ENCODE data around the gene RBM20.

The RBM20 gene

DNA sequence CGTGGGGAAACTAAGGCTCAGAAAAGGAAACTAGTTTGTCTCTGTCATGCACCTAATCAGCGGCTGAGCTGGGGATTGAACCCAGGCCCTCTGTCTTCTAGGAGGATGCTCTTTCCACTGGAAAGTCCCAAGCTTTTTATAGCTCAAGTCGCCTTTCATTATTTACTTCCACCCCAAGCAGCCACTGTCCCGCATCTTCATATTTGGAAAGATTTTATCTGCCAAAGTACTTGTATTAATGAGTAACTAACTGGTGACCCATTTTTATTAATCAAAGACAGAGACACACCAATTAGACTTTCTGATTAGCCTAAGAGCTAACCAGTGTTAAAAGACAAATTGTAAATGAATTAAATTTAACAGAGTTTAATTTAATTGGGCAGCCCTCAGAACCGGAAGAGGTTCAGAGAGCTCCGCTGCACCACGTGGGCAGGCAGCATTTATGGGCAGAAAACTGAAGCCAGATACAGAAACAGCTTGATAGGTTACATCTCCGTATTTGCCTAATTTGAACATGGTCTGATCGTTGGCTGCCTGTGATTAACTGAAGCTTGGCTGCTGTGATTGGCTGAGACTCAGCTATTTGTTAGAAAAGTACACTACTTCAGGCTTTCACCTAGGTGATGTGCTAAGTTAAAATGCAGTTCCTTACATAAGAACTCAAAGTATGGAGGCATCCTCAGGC lies 149.1 kb downstream of the RBM20 start:
- H3K4me3 ChIP-seq (replicated peaks; ENCODE audit: insufficient read depth, low read length), result no peak overlapping the region
- no peak overlapping the region for H3K27ac ChIP-seq (replicated peaks)
- TF ChIP-seq POLR2AphosphoS5 (IDR thresholded peaks at IDR 0.05; ENCODE audit: low read depth) (no peak), GABPA (IDR thresholded peaks at IDR 0.05; ENCODE audit: low read depth) (no peak), SPI1 (IDR thresholded peaks at IDR 0.05; ENCODE audit: borderline replicate concordance, low read depth) (no peak)
- TF ChIP-seq, protein P1, sequence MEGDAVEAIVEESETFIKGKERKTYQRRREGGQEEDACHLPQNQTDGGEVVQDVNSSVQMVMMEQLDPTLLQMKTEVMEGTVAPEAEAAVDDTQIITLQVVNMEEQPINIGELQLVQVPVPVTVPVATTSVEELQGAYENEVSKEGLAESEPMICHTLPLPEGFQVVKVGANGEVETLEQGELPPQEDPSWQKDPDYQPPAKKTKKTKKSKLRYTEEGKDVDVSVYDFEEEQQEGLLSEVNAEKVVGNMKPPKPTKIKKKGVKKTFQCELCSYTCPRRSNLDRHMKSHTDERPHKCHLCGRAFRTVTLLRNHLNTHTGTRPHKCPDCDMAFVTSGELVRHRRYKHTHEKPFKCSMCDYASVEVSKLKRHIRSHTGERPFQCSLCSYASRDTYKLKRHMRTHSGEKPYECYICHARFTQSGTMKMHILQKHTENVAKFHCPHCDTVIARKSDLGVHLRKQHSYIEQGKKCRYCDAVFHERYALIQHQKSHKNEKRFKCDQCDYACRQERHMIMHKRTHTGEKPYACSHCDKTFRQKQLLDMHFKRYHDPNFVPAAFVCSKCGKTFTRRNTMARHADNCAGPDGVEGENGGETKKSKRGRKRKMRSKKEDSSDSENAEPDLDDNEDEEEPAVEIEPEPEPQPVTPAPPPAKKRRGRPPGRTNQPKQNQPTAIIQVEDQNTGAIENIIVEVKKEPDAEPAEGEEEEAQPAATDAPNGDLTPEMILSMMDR (IDR thresholded peaks at IDR 0.05; ENCODE audit: insufficient read depth, low read length), result no peak
- TF ChIP-seq, protein P2, sequence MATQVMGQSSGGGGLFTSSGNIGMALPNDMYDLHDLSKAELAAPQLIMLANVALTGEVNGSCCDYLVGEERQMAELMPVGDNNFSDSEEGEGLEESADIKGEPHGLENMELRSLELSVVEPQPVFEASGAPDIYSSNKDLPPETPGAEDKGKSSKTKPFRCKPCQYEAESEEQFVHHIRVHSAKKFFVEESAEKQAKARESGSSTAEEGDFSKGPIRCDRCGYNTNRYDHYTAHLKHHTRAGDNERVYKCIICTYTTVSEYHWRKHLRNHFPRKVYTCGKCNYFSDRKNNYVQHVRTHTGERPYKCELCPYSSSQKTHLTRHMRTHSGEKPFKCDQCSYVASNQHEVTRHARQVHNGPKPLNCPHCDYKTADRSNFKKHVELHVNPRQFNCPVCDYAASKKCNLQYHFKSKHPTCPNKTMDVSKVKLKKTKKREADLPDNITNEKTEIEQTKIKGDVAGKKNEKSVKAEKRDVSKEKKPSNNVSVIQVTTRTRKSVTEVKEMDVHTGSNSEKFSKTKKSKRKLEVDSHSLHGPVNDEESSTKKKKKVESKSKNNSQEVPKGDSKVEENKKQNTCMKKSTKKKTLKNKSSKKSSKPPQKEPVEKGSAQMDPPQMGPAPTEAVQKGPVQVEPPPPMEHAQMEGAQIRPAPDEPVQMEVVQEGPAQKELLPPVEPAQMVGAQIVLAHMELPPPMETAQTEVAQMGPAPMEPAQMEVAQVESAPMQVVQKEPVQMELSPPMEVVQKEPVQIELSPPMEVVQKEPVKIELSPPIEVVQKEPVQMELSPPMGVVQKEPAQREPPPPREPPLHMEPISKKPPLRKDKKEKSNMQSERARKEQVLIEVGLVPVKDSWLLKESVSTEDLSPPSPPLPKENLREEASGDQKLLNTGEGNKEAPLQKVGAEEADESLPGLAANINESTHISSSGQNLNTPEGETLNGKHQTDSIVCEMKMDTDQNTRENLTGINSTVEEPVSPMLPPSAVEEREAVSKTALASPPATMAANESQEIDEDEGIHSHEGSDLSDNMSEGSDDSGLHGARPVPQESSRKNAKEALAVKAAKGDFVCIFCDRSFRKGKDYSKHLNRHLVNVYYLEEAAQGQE (IDR thresholded peaks at IDR 0.05; ENCODE audit: insufficient replicate concordance, low read depth), result no peak
- DNase-seq (ENCODE audit: low read depth in 1 of 2, low spot score in 1 of 2), result no peak
- no peaks in the 10 kb centered on the region for H3K27me3 ChIP-seq (ENCODE audit: insufficient read depth, poor library complexity, severe bottlenecking)

DNA sequence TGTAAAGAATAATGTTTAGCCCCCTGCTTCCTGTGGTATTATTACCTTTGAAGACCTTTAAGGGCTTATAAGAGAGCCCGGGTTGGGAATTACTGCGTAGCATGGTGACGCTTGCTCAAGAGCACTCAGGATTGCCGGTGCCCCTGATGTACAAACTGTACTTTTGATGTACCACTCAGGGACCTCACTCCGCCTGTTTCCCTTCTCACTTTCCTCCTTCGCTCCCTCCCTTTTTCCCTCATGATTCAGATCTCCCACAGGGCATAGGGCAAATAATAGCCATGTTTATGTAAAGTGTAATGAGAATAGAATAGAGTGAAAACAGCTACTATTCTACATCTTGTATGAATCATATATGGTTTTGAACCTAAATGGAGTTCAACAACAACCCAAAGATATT lies 149.8 kb downstream of the RBM20 start:
- H3K4me3 ChIP-seq (replicated peaks; ENCODE audit: insufficient read depth, low read length), result no peak overlapping the region
- no peaks in the 10 kb centered on the region for H3K27me3 ChIP-seq (ENCODE audit: insufficient read depth, poor library complexity, severe bottlenecking)
- no peak for DNase-seq (ENCODE audit: low read depth in 1 of 2, low spot score in 1 of 2)
- no peak for TF ChIP-seq SPI1 (IDR thresholded peaks at IDR 0.05; ENCODE audit: borderline replicate concordance, low read depth)
- TF ChIP-seq, protein P2 (IDR thresholded peaks at IDR 0.05; ENCODE audit: insufficient replicate concordance, low read depth), result no peak
- no peak for TF ChIP-seq POLR2AphosphoS5 (IDR thresholded peaks at IDR 0.05; ENCODE audit: low read depth)
- TF ChIP-seq, protein P1 (IDR thresholded peaks at IDR 0.05; ENCODE audit: insufficient read depth, low read length), result no peak
- no peak for TF ChIP-seq GABPA (IDR thresholded peaks at IDR 0.05; ENCODE audit: low read depth)
- no peak overlapping the region for H3K27ac ChIP-seq (replicated peaks)

DNA sequence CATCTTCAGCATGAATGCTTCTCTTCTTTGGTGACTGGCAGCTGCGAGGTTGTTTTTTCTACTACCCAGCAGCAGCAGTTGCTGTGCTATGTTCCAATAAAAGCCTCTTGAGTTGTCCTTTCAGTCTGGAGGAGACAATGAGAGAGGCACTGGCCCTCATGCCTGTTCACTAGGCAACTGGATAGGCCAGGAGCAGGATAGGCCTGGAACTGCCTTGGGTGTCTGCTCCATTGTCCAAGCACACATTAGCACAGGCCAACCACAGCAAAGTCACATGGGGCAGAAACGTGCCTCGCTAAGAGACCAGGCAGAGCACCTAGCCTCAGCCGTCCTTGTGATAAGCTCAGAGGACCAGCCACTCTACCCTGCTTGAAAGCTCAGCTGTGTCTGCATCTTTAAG lies 150.7 kb downstream of the RBM20 start:
- no peak for TF ChIP-seq POLR2AphosphoS5 (IDR thresholded peaks at IDR 0.05; ENCODE audit: low read depth)
- no peak for TF ChIP-seq GABPA (IDR thresholded peaks at IDR 0.05; ENCODE audit: low read depth)
- TF ChIP-seq, protein P1 (IDR thresholded peaks at IDR 0.05; ENCODE audit: insufficient read depth, low read length), result no peak
- TF ChIP-seq SPI1 (IDR thresholded peaks at IDR 0.05; ENCODE audit: borderline replicate concordance, low read depth), result no peak
- TF ChIP-seq, protein P2 (IDR thresholded peaks at IDR 0.05; ENCODE audit: insufficient replicate concordance, low read depth), result no peak
- H3K27me3 ChIP-seq (ENCODE audit: insufficient read depth, poor library complexity, severe bottlenecking), result no peaks in the 10 kb centered on the region
- no peak overlapping the region for H3K4me3 ChIP-seq (replicated peaks; ENCODE audit: insufficient read depth, low read length)
- H3K27ac ChIP-seq (replicated peaks), result no peak overlapping the region
- DNase-seq (ENCODE audit: low read depth in 1 of 2, low spot score in 1 of 2), result no peak
